Suprapubic skin (tissue), 4 donors: ENCODE results near the gene NPEPL1.

Experiments
- CTCF ChIP-seq, 2 donors: fragments of 200-600 bp in 1 of 2; fragments of 450-650 bp in 1 of 2; sonication (generic) in 1 of 2; IDR thresholded peaks; one replicate each; pipeline ENCODE4 v1.5.1; 2016 to 2019; ENCODE audit warnings: antibody characterized with exemption in 2 of 2, mild to moderate bottlenecking in 1 of 2, moderate library complexity in 1 of 2
- EP300 ChIP-seq: sonication (generic); formaldehyde crosslinking; IDR thresholded peaks from one replicate; pipeline ENCODE4 v1.6.1; 2017; ENCODE audit warnings: antibody characterized with exemption
- POLR2A ChIP-seq, 2 donors: fragments of 450-650 bp; IDR thresholded peaks; one replicate each; pipeline ENCODE4 v1.6.1; 2017; ENCODE audit warnings: antibody characterized with exemption in 2 of 2, mild to moderate bottlenecking in 2 of 2, moderate library complexity in 2 of 2
- POLR2AphosphoS5 ChIP-seq, 3 donors: sonication (generic); formaldehyde crosslinking; IDR thresholded peaks; one replicate each; pipeline ENCODE4 v1.6.1; 2017; ENCODE audit warnings: antibody characterized with exemption in 3 of 3

DNA sequence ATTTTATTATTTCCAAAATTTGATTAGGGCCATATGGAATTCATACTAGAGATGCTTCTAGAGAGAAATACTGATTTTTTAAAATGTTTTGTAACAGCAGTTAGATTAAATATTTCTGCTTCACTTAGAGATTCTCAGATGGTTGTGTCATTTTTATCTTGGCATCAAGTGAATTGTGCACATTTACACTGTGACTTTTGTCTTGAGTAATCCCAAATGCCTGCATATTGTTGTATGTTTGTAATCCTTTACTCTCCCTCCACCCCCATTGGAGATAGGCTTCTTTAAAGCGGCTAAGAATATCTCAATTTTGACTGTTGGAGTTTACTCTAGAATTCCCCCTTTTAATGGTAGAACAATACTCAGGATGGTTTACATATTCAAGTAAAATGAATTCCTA, 22.5 kb upstream of the NPEPL1 start:
- TF ChIP-seq CTCF (IDR thresholded peaks at IDR 0.05) = no peak
- TF ChIP-seq POLR2A (IDR thresholded peaks at IDR 0.05) = no peak
- TF ChIP-seq EP300 = no peak
- TF ChIP-seq POLR2AphosphoS5 (IDR thresholded peaks at IDR 0.05) = no peak
